ENCODE results near the gene NUDT14. TPM values are rescaled to one million over a fixed set of nuclear protein-coding genes. Genes with fewer than 3 reads are reported as not detected.

NUDT14 gene
- total and polyA plus RNA-seq, 2 experiments from 2014 or later: 14.8 to 38.4 TPM

DNA sequence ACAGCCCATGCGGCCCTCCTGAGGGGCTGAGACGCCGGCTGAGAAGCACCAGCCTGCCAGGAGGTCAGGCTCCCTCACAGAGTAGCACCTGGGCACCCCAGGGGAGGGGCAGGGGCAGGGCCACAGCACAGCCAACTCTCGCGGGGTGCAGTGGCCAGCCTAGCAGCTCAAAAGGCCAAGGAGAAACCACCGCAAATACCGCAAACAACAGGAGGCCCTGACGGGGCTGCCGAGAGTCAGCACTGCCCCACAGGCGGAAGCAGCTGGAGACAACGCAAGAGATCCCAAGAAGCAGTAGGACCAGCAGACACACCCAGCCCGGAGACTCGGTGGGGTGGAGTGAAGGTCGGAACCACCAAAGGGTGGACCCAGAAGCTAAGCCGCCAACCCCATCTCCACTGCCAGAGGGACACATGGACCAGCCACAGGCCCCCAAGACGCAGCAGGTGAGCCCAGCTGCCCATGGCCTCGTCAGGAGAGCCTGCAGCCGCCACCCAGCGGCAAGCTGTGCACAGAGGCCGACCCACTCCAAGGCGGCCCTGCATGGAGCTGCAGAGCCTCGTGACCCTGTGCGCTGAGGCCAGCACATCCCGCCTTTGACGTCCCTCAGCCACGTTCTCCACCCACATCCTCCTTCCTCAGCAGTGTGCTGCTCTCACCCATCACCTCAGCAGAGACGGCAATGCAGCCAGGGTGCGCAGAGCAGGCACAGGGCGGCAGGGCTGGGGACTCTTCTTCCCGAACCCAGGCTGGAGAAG, 35.6 kb upstream of the NUDT14 start:
- H3K4me3 Mint-ChIP-seq: no peak overlapping the region
- TF ChIP-seq, protein P1, sequence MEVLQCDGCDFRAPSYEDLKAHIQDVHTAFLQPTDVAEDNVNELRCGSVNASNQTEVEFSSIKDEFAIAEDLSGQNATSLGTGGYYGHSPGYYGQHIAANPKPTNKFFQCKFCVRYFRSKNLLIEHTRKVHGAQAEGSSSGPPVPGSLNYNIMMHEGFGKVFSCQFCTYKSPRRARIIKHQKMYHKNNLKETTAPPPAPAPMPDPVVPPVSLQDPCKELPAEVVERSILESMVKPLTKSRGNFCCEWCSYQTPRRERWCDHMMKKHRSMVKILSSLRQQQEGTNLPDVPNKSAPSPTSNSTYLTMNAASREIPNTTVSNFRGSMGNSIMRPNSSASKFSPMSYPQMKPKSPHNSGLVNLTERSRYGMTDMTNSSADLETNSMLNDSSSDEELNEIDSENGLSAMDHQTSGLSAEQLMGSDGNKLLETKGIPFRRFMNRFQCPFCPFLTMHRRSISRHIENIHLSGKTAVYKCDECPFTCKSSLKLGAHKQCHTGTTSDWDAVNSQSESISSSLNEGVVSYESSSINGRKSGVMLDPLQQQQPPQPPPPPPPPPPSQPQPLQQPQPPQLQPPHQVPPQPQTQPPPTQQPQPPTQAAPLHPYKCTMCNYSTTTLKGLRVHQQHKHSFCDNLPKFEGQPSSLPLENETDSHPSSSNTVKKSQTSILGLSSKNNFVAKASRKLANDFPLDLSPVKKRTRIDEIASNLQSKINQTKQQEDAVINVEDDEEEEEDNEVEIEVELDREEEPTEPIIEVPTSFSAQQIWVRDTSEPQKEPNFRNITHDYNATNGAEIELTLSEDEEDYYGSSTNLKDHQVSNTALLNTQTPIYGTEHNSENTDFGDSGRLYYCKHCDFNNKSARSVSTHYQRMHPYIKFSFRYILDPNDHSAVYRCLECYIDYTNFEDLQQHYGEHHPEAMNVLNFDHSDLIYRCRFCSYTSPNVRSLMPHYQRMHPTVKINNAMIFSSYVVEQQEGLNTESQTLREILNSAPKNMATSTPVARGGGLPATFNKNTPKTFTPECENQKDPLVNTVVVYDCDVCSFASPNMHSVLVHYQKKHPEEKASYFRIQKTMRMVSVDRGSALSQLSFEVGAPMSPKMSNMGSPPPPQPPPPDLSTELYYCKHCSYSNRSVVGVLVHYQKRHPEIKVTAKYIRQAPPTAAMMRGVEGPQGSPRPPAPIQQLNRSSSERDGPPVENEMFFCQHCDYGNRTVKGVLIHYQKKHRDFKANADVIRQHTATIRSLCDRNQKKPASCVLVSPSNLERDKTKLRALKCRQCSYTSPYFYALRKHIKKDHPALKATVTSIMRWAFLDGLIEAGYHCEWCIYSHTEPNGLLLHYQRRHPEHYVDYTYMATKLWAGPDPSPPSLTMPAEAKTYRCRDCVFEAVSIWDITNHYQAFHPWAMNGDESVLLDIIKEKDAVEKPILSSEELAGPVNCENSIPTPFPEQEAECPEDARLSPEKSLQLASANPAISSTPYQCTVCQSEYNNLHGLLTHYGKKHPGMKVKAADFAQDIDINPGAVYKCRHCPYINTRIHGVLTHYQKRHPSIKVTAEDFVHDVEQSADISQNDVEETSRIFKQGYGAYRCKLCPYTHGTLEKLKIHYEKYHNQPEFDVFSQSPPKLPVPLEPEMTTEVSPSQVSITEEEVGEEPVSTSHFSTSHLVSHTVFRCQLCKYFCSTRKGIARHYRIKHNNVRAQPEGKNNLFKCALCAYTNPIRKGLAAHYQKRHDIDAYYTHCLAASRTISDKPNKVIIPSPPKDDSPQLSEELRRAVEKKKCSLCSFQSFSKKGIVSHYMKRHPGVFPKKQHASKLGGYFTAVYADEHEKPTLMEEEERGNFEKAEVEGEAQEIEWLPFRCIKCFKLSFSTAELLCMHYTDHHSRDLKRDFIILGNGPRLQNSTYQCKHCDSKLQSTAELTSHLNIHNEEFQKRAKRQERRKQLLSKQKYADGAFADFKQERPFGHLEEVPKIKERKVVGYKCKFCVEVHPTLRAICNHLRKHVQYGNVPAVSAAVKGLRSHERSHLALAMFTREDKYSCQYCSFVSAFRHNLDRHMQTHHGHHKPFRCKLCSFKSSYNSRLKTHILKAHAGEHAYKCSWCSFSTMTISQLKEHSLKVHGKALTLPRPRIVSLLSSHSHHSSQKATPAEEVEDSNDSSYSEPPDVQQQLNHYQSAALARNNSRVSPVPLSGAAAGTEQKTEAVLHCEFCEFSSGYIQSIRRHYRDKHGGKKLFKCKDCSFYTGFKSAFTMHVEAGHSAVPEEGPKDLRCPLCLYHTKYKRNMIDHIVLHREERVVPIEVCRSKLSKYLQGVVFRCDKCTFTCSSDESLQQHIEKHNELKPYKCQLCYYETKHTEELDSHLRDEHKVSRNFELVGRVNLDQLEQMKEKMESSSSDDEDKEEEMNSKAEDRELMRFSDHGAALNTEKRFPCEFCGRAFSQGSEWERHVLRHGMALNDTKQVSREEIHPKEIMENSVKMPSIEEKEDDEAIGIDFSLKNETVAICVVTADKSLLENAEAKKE (CRISPR knock-in tag; IDR thresholded peaks at IDR 0.05): no peak
- no peak for TF ChIP-seq JUNB (IDR thresholded peaks at IDR 0.05; ENCODE audit: unreplicated experiment)
- no peak for TF ChIP-seq ZNF331 (CRISPR knock-in tag; IDR thresholded peaks at IDR 0.05; ENCODE audit: low read depth)
- TF ChIP-seq, protein P2, sequence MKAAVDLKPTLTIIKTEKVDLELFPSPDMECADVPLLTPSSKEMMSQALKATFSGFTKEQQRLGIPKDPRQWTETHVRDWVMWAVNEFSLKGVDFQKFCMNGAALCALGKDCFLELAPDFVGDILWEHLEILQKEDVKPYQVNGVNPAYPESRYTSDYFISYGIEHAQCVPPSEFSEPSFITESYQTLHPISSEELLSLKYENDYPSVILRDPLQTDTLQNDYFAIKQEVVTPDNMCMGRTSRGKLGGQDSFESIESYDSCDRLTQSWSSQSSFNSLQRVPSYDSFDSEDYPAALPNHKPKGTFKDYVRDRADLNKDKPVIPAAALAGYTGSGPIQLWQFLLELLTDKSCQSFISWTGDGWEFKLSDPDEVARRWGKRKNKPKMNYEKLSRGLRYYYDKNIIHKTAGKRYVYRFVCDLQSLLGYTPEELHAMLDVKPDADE (IDR thresholded peaks at IDR 0.05): no peak
- no peak for TF ChIP-seq NANOG (IDR thresholded peaks at IDR 0.05; ENCODE audit: borderline replicate concordance)
- TF ChIP-seq, protein P3, sequence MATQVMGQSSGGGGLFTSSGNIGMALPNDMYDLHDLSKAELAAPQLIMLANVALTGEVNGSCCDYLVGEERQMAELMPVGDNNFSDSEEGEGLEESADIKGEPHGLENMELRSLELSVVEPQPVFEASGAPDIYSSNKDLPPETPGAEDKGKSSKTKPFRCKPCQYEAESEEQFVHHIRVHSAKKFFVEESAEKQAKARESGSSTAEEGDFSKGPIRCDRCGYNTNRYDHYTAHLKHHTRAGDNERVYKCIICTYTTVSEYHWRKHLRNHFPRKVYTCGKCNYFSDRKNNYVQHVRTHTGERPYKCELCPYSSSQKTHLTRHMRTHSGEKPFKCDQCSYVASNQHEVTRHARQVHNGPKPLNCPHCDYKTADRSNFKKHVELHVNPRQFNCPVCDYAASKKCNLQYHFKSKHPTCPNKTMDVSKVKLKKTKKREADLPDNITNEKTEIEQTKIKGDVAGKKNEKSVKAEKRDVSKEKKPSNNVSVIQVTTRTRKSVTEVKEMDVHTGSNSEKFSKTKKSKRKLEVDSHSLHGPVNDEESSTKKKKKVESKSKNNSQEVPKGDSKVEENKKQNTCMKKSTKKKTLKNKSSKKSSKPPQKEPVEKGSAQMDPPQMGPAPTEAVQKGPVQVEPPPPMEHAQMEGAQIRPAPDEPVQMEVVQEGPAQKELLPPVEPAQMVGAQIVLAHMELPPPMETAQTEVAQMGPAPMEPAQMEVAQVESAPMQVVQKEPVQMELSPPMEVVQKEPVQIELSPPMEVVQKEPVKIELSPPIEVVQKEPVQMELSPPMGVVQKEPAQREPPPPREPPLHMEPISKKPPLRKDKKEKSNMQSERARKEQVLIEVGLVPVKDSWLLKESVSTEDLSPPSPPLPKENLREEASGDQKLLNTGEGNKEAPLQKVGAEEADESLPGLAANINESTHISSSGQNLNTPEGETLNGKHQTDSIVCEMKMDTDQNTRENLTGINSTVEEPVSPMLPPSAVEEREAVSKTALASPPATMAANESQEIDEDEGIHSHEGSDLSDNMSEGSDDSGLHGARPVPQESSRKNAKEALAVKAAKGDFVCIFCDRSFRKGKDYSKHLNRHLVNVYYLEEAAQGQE (IDR thresholded peaks at IDR 0.05; ENCODE audit: unreplicated experiment): no peak
- TF ChIP-seq STAT1 (IDR thresholded peaks at IDR 0.05; ENCODE audit: unreplicated experiment): no peak
- TF ChIP-seq CREB1 (CRISPR knock-in tag; IDR thresholded peaks at IDR 0.05; ENCODE audit: low read depth): no peak
- peak; percentile 15; the same call in 1 of the 3 replicates for ATAC-seq

More for the DNA sequence above, 35.6 kb upstream of the NUDT14 start:
- no peaks in the 10 kb centered on the region for H3F3A ChIP-seq (replicated peaks; ENCODE audit: low read depth)
- no peaks in the 10 kb centered on the region; the same call in 1 of the 2 replicates for H4K20me1 ChIP-seq (replicated peaks; ENCODE audit: insufficient read depth)
- H3K27me3 ChIP-seq (ENCODE audit: insufficient read depth): no peaks in the 10 kb centered on the region
- Mint-ChIP-seq H3K9me3 (no peaks in the 10 kb centered on the region; the same call in 2 of the 3 replicates), H3K4me1 (no peaks in the 10 kb centered on the region), H3K27me3 (ENCODE audit: insufficient read depth, low read depth, poor library complexity) (peaks cover 10% of the 10 kb centered on the region), H3K27ac (no peak overlapping the region), H3K36me3 (ENCODE audit: low read depth) (peaks cover 3% of the 10 kb centered on the region; the same call in 1 of the 3 replicates)
- no peak for DNase-seq (ENCODE audit: low spot score)
- no peak overlapping the region for H3K27ac ChIP-seq (ENCODE audit: low read depth)
- no peaks in the 10 kb centered on the region for H3K4me1 ChIP-seq (ENCODE audit: insufficient read depth)
- no peaks in the 10 kb centered on the region for H3K79me2 ChIP-seq (replicated peaks; ENCODE audit: insufficient read depth)
- H3K9me2 ChIP-seq (ENCODE audit: insufficient read depth): no peaks in the 10 kb centered on the region
- no peaks in the 10 kb centered on the region for H3K36me3 ChIP-seq (ENCODE audit: insufficient read depth)
- H2AFZ ChIP-seq: no peak overlapping the region
- H3K4me2 ChIP-seq: no peak overlapping the region
- no peak overlapping the region for H3K4me3 ChIP-seq
